ENCODE results near the gene CSPG5.

Gene CSPG5

GRCh38 chr3:47578691-47579632, at the start of gene CSPG5:
Gene CSPG5, minus strand, starts transcription at chr3:47578865. Its CDS starts 172 bp downstream, at chr3:47578693.
- TF ChIP-seq, protein P1, sequence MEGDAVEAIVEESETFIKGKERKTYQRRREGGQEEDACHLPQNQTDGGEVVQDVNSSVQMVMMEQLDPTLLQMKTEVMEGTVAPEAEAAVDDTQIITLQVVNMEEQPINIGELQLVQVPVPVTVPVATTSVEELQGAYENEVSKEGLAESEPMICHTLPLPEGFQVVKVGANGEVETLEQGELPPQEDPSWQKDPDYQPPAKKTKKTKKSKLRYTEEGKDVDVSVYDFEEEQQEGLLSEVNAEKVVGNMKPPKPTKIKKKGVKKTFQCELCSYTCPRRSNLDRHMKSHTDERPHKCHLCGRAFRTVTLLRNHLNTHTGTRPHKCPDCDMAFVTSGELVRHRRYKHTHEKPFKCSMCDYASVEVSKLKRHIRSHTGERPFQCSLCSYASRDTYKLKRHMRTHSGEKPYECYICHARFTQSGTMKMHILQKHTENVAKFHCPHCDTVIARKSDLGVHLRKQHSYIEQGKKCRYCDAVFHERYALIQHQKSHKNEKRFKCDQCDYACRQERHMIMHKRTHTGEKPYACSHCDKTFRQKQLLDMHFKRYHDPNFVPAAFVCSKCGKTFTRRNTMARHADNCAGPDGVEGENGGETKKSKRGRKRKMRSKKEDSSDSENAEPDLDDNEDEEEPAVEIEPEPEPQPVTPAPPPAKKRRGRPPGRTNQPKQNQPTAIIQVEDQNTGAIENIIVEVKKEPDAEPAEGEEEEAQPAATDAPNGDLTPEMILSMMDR (IDR thresholded peaks at IDR 0.05; ENCODE audit: low read length, missing control alignments), result no peak
- no peak for DNase-seq (ENCODE audit: low read depth)
- H3K4me3 ChIP-seq (replicated peaks; ENCODE audit: low read depth, low read length), result peak within 1 kb of the TSS; percentile 47

DNA sequence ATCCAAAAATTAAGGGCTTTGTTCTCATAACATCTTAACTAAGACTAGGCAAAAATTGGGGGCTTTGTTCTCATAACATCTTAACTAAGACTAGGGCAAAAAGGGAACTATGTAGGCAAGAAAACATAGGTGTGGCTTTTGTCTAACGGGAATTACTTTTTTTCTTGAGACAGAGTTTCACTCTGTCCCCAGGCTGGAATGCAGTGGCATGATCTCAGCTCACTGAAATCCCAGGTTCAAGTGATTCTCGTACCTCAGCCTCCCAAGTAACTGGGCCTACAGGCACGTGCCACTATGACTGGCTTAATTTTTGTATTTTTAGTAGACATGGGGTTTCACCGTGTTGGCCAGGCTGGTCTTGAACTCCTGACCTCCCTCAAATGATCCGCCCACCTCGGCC, 49.8 kb upstream of the CSPG5 start:
- TF ChIP-seq, protein P1 (IDR thresholded peaks at IDR 0.05; ENCODE audit: low read length, missing control alignments), result no peak
- no peak for DNase-seq (ENCODE audit: low read depth)
- H3K4me3 ChIP-seq (replicated peaks; ENCODE audit: low read depth, low read length), result no peak overlapping the region

GRCh38 chr3:47622671-47623461, 44.2 kb upstream of the CSPG5 start:
- DNase-seq (ENCODE audit: low read depth), result no peak
- TF ChIP-seq, protein P1 (IDR thresholded peaks at IDR 0.05; ENCODE audit: low read length, missing control alignments), result no peak
- no peak overlapping the region for H3K4me3 ChIP-seq (replicated peaks; ENCODE audit: low read depth, low read length)

GRCh38 chr3:47617086-47618010, 38.7 kb upstream of the CSPG5 start:
- no peak overlapping the region for H3K4me3 ChIP-seq (replicated peaks; ENCODE audit: low read depth, low read length)
- TF ChIP-seq, protein P1 (IDR thresholded peaks at IDR 0.05; ENCODE audit: low read length, missing control alignments), result no peak

GRCh38 chr3:47614788-47615187, 36.1 kb upstream of the CSPG5 start:
- TF ChIP-seq, protein P1 (IDR thresholded peaks at IDR 0.05; ENCODE audit: low read length, missing control alignments), result no peak
- no peak for DNase-seq (ENCODE audit: low read depth)
- H3K4me3 ChIP-seq (replicated peaks; ENCODE audit: low read depth, low read length), result no peak overlapping the region

More at GRCh38 chr3:47617086-47618010, 38.7 kb upstream of the CSPG5 start:
- no peak for DNase-seq (ENCODE audit: low read depth)

GRCh38 chr3:47613722-47614121, 35.1 kb upstream of the CSPG5 start:
- TF ChIP-seq, protein P1 (IDR thresholded peaks at IDR 0.05; ENCODE audit: low read length, missing control alignments), result no peak
- no peak overlapping the region for H3K4me3 ChIP-seq (replicated peaks; ENCODE audit: low read depth, low read length)
- DNase-seq (ENCODE audit: low read depth), result no peak

Measured in fibroblast of pulmonary artery (primary cell).